Measurements from ENCODE around the gene ATP10A.

Gene ATP10A

DNA sequence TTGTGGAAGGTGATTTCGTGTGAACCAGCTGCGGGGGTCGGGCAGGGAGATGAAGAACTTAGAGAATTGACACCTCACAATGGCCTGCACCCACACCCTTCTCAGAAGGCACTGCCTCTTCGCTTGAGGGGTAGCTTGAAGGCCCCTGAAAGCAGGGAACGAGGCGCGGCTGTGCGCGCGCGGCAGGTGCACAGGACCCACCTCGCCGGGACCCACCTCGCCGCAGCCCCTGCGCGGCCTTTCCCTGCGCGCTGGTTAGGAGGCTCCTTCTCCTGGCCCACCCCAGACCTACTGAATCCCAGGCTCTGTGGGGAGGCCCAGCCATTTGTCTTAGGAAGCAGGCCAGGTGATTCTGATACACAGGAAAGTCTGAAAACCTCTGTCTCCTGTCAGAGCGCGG is 46.2 kb upstream of the ATP10A start:
- TF ChIP-seq OSR1 (CRISPR knock-in tag; IDR thresholded peaks at IDR 0.05) (no peak), ZC3H10 (CRISPR knock-in tag; IDR thresholded peaks at IDR 0.05) (no peak), GLIS3 (CRISPR knock-in tag; IDR thresholded peaks at IDR 0.05) (no peak), ZNF565 (CRISPR knock-in tag; conservative IDR thresholded peaks at IDR 0.05; ENCODE audit: low read depth) (no peak), TCF4 (CRISPR knock-in tag; IDR thresholded peaks at IDR 0.05; ENCODE audit: borderline replicate concordance) (no peak), CSDC2 (CRISPR knock-in tag; IDR thresholded peaks at IDR 0.05) (no peak)
- TF ChIP-seq, protein P1, sequence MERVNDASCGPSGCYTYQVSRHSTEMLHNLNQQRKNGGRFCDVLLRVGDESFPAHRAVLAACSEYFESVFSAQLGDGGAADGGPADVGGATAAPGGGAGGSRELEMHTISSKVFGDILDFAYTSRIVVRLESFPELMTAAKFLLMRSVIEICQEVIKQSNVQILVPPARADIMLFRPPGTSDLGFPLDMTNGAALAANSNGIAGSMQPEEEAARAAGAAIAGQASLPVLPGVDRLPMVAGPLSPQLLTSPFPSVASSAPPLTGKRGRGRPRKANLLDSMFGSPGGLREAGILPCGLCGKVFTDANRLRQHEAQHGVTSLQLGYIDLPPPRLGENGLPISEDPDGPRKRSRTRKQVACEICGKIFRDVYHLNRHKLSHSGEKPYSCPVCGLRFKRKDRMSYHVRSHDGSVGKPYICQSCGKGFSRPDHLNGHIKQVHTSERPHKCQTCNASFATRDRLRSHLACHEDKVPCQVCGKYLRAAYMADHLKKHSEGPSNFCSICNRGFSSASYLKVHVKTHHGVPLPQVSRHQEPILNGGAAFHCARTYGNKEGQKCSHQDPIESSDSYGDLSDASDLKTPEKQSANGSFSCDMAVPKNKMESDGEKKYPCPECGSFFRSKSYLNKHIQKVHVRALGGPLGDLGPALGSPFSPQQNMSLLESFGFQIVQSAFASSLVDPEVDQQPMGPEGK (CRISPR knock-in tag; IDR thresholded peaks at IDR 0.05; ENCODE audit: borderline replicate concordance): no peak
- TF ChIP-seq, protein P2, sequence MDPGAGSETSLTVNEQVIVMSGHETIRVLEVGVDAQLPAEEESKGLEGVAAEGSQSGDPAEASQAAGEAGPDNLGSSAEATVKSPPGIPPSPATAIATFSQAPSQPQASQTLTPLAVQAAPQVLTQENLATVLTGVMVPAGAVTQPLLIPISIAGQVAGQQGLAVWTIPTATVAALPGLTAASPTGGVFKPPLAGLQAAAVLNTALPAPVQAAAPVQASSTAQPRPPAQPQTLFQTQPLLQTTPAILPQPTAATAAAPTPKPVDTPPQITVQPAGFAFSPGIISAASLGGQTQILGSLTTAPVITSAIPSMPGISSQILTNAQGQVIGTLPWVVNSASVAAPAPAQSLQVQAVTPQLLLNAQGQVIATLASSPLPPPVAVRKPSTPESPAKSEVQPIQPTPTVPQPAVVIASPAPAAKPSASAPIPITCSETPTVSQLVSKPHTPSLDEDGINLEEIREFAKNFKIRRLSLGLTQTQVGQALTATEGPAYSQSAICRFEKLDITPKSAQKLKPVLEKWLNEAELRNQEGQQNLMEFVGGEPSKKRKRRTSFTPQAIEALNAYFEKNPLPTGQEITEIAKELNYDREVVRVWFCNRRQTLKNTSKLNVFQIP (CRISPR knock-in tag; IDR thresholded peaks at IDR 0.05; ENCODE audit: borderline replicate concordance, low read depth): no peak
- TF ChIP-seq, protein P3, sequence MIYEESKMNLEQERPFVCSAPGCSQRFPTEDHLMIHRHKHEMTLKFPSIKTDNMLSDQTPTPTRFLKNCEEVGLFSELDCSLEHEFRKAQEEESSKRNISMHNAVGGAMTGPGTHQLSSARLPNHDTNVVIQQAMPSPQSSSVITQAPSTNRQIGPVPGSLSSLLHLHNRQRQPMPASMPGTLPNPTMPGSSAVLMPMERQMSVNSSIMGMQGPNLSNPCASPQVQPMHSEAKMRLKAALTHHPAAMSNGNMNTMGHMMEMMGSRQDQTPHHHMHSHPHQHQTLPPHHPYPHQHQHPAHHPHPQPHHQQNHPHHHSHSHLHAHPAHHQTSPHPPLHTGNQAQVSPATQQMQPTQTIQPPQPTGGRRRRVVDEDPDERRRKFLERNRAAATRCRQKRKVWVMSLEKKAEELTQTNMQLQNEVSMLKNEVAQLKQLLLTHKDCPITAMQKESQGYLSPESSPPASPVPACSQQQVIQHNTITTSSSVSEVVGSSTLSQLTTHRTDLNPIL (CRISPR knock-in tag; IDR thresholded peaks at IDR 0.05; ENCODE audit: low read depth): no peak
- no peak for ATAC-seq

DNA sequence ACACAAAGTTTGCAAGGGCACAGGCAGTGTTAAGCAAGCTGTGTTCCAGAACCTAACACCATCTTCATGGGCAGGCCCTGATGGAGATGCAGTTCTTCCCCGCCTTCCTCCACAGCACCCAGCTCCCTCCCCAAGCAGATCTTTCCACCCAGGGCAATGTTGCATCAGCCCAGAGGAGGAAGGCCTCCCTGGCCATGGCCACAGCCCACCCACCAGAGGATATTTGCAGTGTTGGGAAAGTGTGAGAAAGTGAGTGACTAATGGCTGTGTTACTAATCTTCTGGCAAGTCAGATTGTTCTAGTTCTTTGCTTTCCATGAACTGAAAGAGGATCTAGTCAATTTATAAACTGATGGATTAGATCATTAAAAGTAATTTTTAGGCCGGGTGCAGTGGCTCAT is 42.0 kb upstream of the ATP10A start:
- no peak for ATAC-seq
- TF ChIP-seq ZNF70 (CRISPR knock-in tag; IDR thresholded peaks at IDR 0.05): no peak

DNA sequence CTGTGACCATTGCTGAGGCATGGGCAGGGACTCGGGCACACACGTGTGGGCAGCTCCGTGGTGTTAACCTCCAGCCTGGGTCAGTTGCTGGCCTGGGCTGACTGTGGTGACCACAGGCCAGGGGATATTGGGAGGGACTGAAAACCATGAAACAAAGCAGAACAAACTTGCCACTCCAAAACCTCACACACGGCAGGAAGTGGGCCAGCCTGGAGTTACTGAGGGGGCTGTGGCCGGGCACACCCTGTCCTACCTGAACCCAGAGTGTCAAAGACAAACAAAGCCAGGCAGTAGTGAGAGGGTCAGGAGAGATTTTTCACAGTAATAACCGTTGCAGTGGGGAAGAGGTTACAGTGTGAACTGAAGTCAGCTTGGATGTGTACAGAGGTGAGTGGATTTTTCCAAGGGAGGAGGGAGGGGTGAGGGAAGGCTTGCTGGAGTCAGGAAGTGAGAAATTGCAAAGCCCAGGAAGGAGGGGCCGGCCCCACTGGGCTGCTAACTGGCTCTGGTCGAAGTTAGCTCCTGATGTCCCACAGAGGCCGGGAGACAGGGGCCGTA is 40.0 kb upstream of the ATP10A start:
- TF ChIP-seq ESRRG (CRISPR knock-in tag; IDR thresholded peaks at IDR 0.05): no peak
- TF ChIP-seq, protein P3 (CRISPR knock-in tag; IDR thresholded peaks at IDR 0.05; ENCODE audit: low read depth): no peak
- TF ChIP-seq, protein P2 (CRISPR knock-in tag; IDR thresholded peaks at IDR 0.05; ENCODE audit: borderline replicate concordance, low read depth): no peak
- TF ChIP-seq PPARA (CRISPR knock-in tag; IDR thresholded peaks at IDR 0.05; ENCODE audit: borderline replicate concordance): no peak
- no peak for TF ChIP-seq CSDC2 (CRISPR knock-in tag; IDR thresholded peaks at IDR 0.05)
- ATAC-seq: no peak

DNA sequence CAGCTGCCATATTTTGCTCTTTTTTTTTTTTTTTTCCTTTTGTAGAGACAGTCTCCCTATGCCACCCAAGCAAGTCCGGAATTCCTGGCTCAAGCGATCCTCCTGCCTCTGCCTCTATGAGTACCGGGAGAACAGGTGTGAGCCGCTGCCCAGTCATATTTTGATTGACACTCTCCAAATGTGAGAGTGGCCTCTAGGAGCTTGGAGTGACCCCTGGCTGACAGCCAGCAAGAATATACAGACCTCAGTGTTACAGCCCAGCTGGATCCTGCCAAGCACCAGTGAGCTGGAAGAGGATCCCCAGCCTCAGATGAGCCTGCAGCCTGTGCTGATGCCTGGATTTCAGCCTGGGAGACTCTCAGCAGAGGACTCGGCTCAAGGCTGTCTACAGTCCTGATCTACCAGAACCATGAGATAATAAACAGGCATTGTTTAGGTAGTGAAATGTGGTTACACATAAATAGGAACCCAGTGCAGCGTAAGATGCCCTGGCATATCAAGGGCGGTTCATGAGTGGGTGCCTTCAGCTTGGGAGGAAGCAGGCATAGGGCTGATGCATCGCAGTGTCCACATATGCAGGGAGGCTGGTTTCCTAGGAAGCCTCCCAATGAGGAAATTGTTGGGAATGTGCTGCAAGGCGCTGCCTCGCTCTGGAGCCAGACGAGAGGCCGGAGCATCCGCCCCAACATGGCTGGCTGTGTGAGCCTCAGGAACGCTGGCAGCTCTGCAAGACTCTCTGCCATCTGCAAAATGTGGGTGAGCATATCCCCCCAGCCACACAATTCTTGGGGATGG is 38.9 kb upstream of the ATP10A start:
- no peak for ATAC-seq
- TF ChIP-seq TOX (CRISPR knock-in tag; IDR thresholded peaks at IDR 0.05; ENCODE audit: borderline replicate concordance) (no peak), ZNF70 (CRISPR knock-in tag; IDR thresholded peaks at IDR 0.05) (no peak), BACH2 (CRISPR knock-in tag; IDR thresholded peaks at IDR 0.05; ENCODE audit: borderline replicate concordance) (no peak), ARNTL (CRISPR knock-in tag; IDR thresholded peaks at IDR 0.05; ENCODE audit: borderline replicate concordance, low read depth) (no peak), TCF4 (CRISPR knock-in tag; IDR thresholded peaks at IDR 0.05; ENCODE audit: borderline replicate concordance) (no peak), ZFP3 (CRISPR knock-in tag; IDR thresholded peaks at IDR 0.05) (no peak), ZNF8 (CRISPR knock-in tag; IDR thresholded peaks at IDR 0.05) (no peak), ZFP30 (CRISPR knock-in tag; IDR thresholded peaks at IDR 0.05) (no peak), GLIS3 (CRISPR knock-in tag; IDR thresholded peaks at IDR 0.05) (no peak), ZNF565 (CRISPR knock-in tag; conservative IDR thresholded peaks at IDR 0.05; ENCODE audit: low read depth) (no peak), ESRRG (CRISPR knock-in tag; IDR thresholded peaks at IDR 0.05) (no peak)
- TF ChIP-seq, protein P4, sequence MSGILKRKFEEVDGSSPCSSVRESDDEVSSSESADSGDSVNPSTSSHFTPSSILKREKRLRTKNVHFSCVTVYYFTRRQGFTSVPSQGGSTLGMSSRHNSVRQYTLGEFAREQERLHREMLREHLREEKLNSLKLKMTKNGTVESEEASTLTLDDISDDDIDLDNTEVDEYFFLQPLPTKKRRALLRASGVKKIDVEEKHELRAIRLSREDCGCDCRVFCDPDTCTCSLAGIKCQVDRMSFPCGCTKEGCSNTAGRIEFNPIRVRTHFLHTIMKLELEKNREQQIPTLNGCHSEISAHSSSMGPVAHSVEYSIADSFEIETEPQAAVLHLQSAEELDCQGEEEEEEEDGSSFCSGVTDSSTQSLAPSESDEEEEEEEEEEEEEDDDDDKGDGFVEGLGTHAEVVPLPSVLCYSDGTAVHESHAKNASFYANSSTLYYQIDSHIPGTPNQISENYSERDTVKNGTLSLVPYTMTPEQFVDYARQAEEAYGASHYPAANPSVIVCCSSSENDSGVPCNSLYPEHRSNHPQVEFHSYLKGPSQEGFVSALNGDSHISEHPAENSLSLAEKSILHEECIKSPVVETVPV (CRISPR knock-in tag; IDR thresholded peaks at IDR 0.05): no peak
